Astrocyte of the cerebellum (primary cell): ENCODE data around the gene TADA3.

ENCODE experiments used
- DNase-seq: peaks from one replicate; pipeline ENCODE4 v3.0.0-alpha.2; 2011; ENCODE audit warnings: low read depth
- H3K4me3 ChIP-seq: 2 replicates; pipeline ENCODE4 v1.5.1; 2011; ENCODE audit warnings: mild to moderate bottlenecking, low read depth, low read length, moderate library complexity
- CTCF ChIP-seq: IDR thresholded peaks from 2 replicates; pipeline ENCODE4 v1.5.1; 2012; ENCODE audit warnings: low read length, low read depth, moderate library complexity, mild to moderate bottlenecking; ENCODE audit errors: missing control alignments
- in situ Hi-C: cut with HindIII; loops from 2 replicates; pipeline ENCODE4 v1.10.0; 2017; ENCODE audit warnings: low sequenced_read_pairs

TADA3 gene

GRCh38 chr3:9793161-9793781 lies 998 bp upstream of the TADA3 start:
- DNase-seq, result no peak
- peak overlapping the region; percentile 97 for H3K4me3 ChIP-seq
- no peak for TF ChIP-seq CTCF
- in situ Hi-C loops, result no loop called here

- no peak for TF ChIP-seq CTCF
- in situ Hi-C loops, result no loop called here
- H3K4me3 ChIP-seq, result peak overlapping the region; percentile 97
- no peak for DNase-seq
Measured at GRCh38 chr3:9791790-9792404, 376 bp downstream of the TADA3 start.

GRCh38 chr3:9791127-9791526 lies 1.1 kb downstream of the TADA3 start:
- H3K4me3 ChIP-seq, result peak overlapping the region; percentile 97
- in situ Hi-C loops, result no loop called here
- TF ChIP-seq CTCF, result no peak
- DNase-seq, result no peak

- no peak for DNase-seq
- no peak for TF ChIP-seq CTCF
- in situ Hi-C loops, result no loop called here
- no peak overlapping the region for H3K4me3 ChIP-seq
Measured at GRCh38 chr3:9787714-9788113, 4.6 kb downstream of the TADA3 start.

- in situ Hi-C loops, result no loop called here
- DNase-seq, result no peak
- peak; percentile 50 for TF ChIP-seq CTCF
- H3K4me3 ChIP-seq, result no peak overlapping the region
Measured at GRCh38 chr3:9786825-9787669, 5.2 kb downstream of the TADA3 start.

GRCh38 chr3:9786209-9786739 lies 6.0 kb downstream of the TADA3 start:
- TF ChIP-seq CTCF, result no peak
- DNase-seq, result no peak
- in situ Hi-C loops, result no loop called here
- H3K4me3 ChIP-seq, result no peak overlapping the region
